K562 (cell line): ENCODE measurements around the gene ZNRD2. TPM values are rescaled to one million over a fixed set of nuclear protein-coding genes. Genes with fewer than 3 reads are reported as not detected.

Experiments used
- ELF2 ChIP-seq: fragments of 250-450 bp; sonication (Bioruptor Pico); IDR thresholded peaks from 2 replicates; pipeline ENCODE4 v1.5.0; 2021; ENCODE audit warnings: mild to moderate bottlenecking
- ESRRA ChIP-seq: fragments of 450-650 bp; IDR thresholded peaks from 2 replicates; pipeline ENCODE4 v1.6.1; 2014; ENCODE audit warnings: low read depth, mild to moderate bottlenecking, moderate library complexity, borderline replicate concordance
- HDAC2 ChIP-seq: fragments of 450-650 bp; IDR thresholded peaks from 2 replicates; pipeline ENCODE4 v1.6.1; 2016; ENCODE audit warnings: mild to moderate bottlenecking
- ILF3 ChIP-seq: fragments of 450-650 bp; IDR thresholded peaks from 2 replicates; pipeline ENCODE4 v1.6.1; 2018; ENCODE audit warnings: antibody characterized with exemption, mild to moderate bottlenecking, moderate library complexity, borderline replicate concordance
- MEF2D ChIP-seq: conservative IDR thresholded peaks from 2 replicates; pipeline ENCODE4 v1.6.1; 2016; ENCODE audit warnings: low read depth, missing genetic modification characterization, missing compliant biosample characterization
- MEIS2 ChIP-seq: fragments of 450-650 bp; IDR thresholded peaks from 2 replicates; pipeline ENCODE4 v1.6.1; 2014; ENCODE audit warnings: mild to moderate bottlenecking; ENCODE audit not compliant: partially characterized antibody
- MYNN ChIP-seq, 2 experiments: sonication (generic); formaldehyde crosslinking in 1 of 2; IDR thresholded peaks; 2 replicates each; pipeline versions ENCODE4 v1.5.0 to v1.6.1; 2016 to 2020; ENCODE audit warnings: antibody characterized with exemption in 1 of 2, missing genetic modification reagents in 1 of 2
- NCOA1 ChIP-seq: fragments of 450-650 bp; IDR thresholded peaks from 2 replicates; pipeline ENCODE4 v1.6.1; 2016; ENCODE audit warnings: low read depth
- NFRKB ChIP-seq: fragments of 450-650 bp; IDR thresholded peaks from 2 replicates; pipeline ENCODE4 v1.6.1; 2016; ENCODE audit warnings: low read depth
- POLR2A ChIP-seq: fragments of 450-650 bp; conservative IDR thresholded peaks from 2 replicates; pipeline ENCODE4 v1.6.1; 2016
- THRAP3 ChIP-seq: fragments of 450-650 bp; IDR thresholded peaks from 2 replicates; pipeline ENCODE4 v1.6.1; 2016; ENCODE audit warnings: mild to moderate bottlenecking, inconsistent platforms, borderline replicate concordance
- ZNF121 ChIP-seq: sonication (generic); formaldehyde crosslinking; conservative IDR thresholded peaks from 2 replicates; pipeline ENCODE4 v1.8.0; 2022; ENCODE audit warnings: missing genetic modification reagents
- ZNF316 ChIP-seq: fragments of 450-650 bp; IDR thresholded peaks from 2 replicates; pipeline ENCODE4 v1.6.1; 2016
- ZNF589 ChIP-seq: fragments of 200-800 bp; sonication (Bioruptor generic); IDR thresholded peaks from 2 replicates; pipeline ENCODE4 v1.6.1; 2016; ENCODE audit warnings: low read depth, missing genetic modification characterization, missing compliant biosample characterization
- polyA plus RNA-seq, 8 experiments: library from polyadenylated mRNA; depleted of rRNA in 4 of 8; stranded (reverse) in 5 of 8; unstranded in 3 of 8; fragments of >200 nt; fragmentation: Nextera tagmentation in 2 of 8; fragmentation: Illumina TruSeq in 1 of 8; extraction: Ambion mirVana in 2 of 8; extraction: Trizol in 1 of 8; gene quantifications; 2 replicates each; pipeline versions ENCODE4 v1.2.1 to v1.2.3, GENCODE V29; 2011 to 2014; ENCODE audit warnings: inconsistent platforms in 1 of 8, missing spikeins in 1 of 8
- total RNA-seq, 7 experiments: library from RNA; depleted of rRNA in 6 of 7; stranded (reverse); fragments of >200 nt in 6 of 7; fragmentation: Illumina TruSeq in 2 of 7; extraction: Trizol in 2 of 7; gene quantifications; 2 replicates each; pipeline versions ENCODE4 v1.2.1 to v1.2.3, GENCODE V29; 2011 to 2021; ENCODE audit warnings: low replicate concordance in 1 of 7
- TF ChIP-seq, protein P1 (sequence below): sonication (generic); formaldehyde crosslinking; IDR thresholded peaks from 2 replicates; pipeline ENCODE4 v1.4.0; 2020; ENCODE audit warnings: mild to moderate bottlenecking, missing genetic modification reagents
- TF ChIP-seq, protein P2 (sequence below): fragments of 250-450 bp; sonication (Bioruptor Pico); IDR thresholded peaks from 2 replicates; pipeline ENCODE4 v1.8.0; 2022; ENCODE audit warnings: moderate library complexity, mild to moderate bottlenecking, inconsistent platforms
- TF ChIP-seq, protein P3 (sequence below): IDR thresholded peaks from 2 replicates; pipeline ENCODE4 v1.6.1; 2011; ENCODE audit warnings: borderline replicate concordance, low read depth, mild to moderate bottlenecking, moderate library complexity, low read length; ENCODE audit not compliant: insufficient read depth, poor library complexity, severe bottlenecking
- TF ChIP-seq, protein P4 (sequence below), 2 experiments: fragments of 450-650 bp in 1 of 2; sonication (generic) in 1 of 2; formaldehyde crosslinking; conservative IDR thresholded peaks; 2 replicates each; pipeline versions ENCODE4 v1.4.0 to v1.8.1; 2020 to 2022; ENCODE audit warnings: mild to moderate bottlenecking in 1 of 2, missing genetic modification reagents in 1 of 2
- TF ChIP-seq, protein P5 (sequence below): IDR thresholded peaks from 2 replicates; pipeline ENCODE4 v1.6.1; 2011; ENCODE audit not compliant: insufficient read length; ENCODE audit errors: extremely low read depth

Gene ZNRD2
- total and polyA plus RNA-seq, 9 of the 15 experiments (the other 6 are each of a cell fraction or from before 2014, with no cell fraction given), result 13.4 to 129 (median 60.4) TPM

DNA sequence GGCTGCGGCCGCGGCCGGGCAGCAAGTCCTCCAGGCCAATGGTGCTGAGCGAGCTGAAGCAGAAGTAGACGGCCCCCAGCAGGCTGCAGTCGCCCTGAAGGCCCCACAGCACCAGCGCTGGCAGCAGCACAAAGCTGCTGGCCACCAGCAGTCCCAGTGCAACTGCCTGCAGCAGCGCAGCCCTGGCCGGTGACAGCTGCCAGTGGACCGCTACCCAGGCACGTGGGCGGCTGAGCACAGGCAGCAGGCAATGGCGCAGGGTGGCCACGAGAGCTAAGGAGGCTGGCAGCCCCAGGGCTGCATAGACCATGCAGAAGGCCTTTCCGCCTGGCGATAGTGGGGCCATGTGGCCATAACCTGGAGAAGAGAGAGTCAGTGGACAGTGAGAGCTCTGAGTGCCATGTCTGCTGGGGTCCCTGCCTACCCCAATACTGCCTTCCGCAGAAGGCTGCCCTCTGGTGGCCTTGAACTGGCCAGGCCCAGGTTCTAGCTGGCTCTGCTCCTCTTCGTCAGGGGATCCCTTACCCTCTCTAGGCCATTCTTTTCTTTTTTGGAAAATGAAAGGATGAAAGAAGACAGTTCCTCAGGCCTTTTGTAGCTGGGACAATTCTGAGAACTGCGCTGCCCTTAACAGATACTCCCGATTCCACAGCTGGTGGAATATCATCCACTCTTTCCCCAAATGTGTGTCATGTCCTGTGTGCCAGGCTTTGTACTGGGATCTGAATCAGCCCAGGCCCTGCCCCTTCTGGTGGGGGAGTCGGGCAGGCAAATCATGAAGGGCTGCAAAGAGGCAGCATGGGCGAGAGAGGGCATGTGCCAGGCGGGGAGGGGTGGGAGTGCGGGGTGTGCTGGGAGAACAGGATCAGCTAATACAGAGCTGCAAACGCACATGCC, 23.5 kb downstream of the ZNRD2 start (continued):
- TF ChIP-seq MEIS2 (no peak), MEF2D (tag) (no peak), ILF3 (no peak), NCOA1 (no peak), ZNF316 (no peak), THRAP3 (no peak), ESRRA (no peak), ZNF121 (CRISPR knock-in tag) (no peak), HDAC2 (no peak), POLR2A (0 out of 2 replicates have a peak, but pooled peaks have one; percentile 32), NFRKB (no peak), MYNN (IDR thresholded peaks at IDR 0.05) (peak; percentile 45; the same call in 1 of the 2 replicates), MYNN (CRISPR knock-in tag; IDR thresholded peaks at IDR 0.05) (no peak), ELF2 (CRISPR knock-in tag) (no peak), ZNF589 (CRISPR knock-in tag) (no peak)
- TF ChIP-seq, protein P1, sequence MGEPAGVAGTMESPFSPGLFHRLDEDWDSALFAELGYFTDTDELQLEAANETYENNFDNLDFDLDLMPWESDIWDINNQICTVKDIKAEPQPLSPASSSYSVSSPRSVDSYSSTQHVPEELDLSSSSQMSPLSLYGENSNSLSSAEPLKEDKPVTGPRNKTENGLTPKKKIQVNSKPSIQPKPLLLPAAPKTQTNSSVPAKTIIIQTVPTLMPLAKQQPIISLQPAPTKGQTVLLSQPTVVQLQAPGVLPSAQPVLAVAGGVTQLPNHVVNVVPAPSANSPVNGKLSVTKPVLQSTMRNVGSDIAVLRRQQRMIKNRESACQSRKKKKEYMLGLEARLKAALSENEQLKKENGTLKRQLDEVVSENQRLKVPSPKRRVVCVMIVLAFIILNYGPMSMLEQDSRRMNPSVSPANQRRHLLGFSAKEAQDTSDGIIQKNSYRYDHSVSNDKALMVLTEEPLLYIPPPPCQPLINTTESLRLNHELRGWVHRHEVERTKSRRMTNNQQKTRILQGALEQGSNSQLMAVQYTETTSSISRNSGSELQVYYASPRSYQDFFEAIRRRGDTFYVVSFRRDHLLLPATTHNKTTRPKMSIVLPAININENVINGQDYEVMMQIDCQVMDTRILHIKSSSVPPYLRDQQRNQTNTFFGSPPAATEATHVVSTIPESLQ (CRISPR knock-in tag), result no peak
- TF ChIP-seq, protein P2, sequence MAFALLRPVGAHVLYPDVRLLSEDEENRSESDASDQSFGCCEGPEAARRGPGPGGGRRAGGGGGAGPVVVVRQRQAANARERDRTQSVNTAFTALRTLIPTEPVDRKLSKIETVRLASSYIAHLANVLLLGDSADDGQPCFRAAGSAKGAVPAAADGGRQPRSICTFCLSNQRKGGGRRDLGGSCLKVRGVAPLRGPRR (CRISPR knock-in tag), result no peak
- TF ChIP-seq, protein P3, sequence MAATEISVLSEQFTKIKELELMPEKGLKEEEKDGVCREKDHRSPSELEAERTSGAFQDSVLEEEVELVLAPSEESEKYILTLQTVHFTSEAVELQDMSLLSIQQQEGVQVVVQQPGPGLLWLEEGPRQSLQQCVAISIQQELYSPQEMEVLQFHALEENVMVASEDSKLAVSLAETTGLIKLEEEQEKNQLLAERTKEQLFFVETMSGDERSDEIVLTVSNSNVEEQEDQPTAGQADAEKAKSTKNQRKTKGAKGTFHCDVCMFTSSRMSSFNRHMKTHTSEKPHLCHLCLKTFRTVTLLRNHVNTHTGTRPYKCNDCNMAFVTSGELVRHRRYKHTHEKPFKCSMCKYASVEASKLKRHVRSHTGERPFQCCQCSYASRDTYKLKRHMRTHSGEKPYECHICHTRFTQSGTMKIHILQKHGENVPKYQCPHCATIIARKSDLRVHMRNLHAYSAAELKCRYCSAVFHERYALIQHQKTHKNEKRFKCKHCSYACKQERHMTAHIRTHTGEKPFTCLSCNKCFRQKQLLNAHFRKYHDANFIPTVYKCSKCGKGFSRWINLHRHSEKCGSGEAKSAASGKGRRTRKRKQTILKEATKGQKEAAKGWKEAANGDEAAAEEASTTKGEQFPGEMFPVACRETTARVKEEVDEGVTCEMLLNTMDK, result peak; percentile 81
- TF ChIP-seq, protein P4, sequence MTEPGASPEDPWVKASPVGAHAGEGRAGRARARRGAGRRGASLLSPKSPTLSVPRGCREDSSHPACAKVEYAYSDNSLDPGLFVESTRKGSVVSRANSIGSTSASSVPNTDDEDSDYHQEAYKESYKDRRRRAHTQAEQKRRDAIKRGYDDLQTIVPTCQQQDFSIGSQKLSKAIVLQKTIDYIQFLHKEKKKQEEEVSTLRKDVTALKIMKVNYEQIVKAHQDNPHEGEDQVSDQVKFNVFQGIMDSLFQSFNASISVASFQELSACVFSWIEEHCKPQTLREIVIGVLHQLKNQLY (CRISPR knock-in tag; conservative IDR thresholded peaks at IDR 0.05), result no peak
- TF ChIP-seq, protein P5, sequence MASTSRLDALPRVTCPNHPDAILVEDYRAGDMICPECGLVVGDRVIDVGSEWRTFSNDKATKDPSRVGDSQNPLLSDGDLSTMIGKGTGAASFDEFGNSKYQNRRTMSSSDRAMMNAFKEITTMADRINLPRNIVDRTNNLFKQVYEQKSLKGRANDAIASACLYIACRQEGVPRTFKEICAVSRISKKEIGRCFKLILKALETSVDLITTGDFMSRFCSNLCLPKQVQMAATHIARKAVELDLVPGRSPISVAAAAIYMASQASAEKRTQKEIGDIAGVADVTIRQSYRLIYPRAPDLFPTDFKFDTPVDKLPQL, result no peak
